ENCODE results near the gene HP1BP3.
"Not testable (repeated sequence)": the region's sequence is repeated elsewhere in the genome, so short reads cannot be mapped to it uniquely, and the experiment has no call there.

HP1BP3 gene

GRCh38 chr1:20721117-20722061 lies 65.7 kb downstream of the HP1BP3 start:
- H4K20me1 ChIP-seq (ENCODE audit: insufficient read depth): no peaks in the 10 kb centered on the region
- H3K4me1 ChIP-seq (ENCODE audit: low read depth, poor library complexity, severe bottlenecking): no peaks in the 10 kb centered on the region
- H3K4me3 ChIP-seq (IDR thresholded peaks at IDR 0.05; ENCODE audit: insufficient read depth, low read depth, low read length): no peak overlapping the region
- H3K4me2 ChIP-seq: no peak overlapping the region
- H3K79me2 ChIP-seq (ENCODE audit: insufficient read depth, low read depth): no peaks in the 10 kb centered on the region
- H3K27ac ChIP-seq: no peak overlapping the region
- H3K9ac ChIP-seq: no peak overlapping the region
- H3K27me3 ChIP-seq (ENCODE audit: insufficient read depth, low read depth): peaks cover 43% of the 10 kb centered on the region
- no peaks in the 10 kb centered on the region for H3K36me3 ChIP-seq (ENCODE audit: insufficient read depth)
- TF ChIP-seq CTCF (conservative IDR thresholded peaks at IDR 0.05; ENCODE audit: low read depth, low read length): no peak
- H2AFZ ChIP-seq (ENCODE audit: low read depth): no peak overlapping the region

- H3K27me3 ChIP-seq (ENCODE audit: insufficient read depth, low read depth): peaks cover 42% of the 10 kb centered on the region
- H3K4me2 ChIP-seq: no peak overlapping the region
- H3K27ac ChIP-seq: no peak overlapping the region
- H3K79me2 ChIP-seq (ENCODE audit: insufficient read depth, low read depth): no peaks in the 10 kb centered on the region
- H3K4me1 ChIP-seq (ENCODE audit: low read depth, poor library complexity, severe bottlenecking): no peaks in the 10 kb centered on the region
- no peaks in the 10 kb centered on the region for H3K36me3 ChIP-seq (ENCODE audit: insufficient read depth)
- no peaks in the 10 kb centered on the region for H4K20me1 ChIP-seq (ENCODE audit: insufficient read depth)
- no peak overlapping the region for H2AFZ ChIP-seq (ENCODE audit: low read depth)
- no peak overlapping the region for H3K4me3 ChIP-seq (IDR thresholded peaks at IDR 0.05; ENCODE audit: insufficient read depth, low read depth, low read length)
- H3K9ac ChIP-seq: no peak overlapping the region
- no peak for TF ChIP-seq CTCF (conservative IDR thresholded peaks at IDR 0.05; ENCODE audit: low read depth, low read length)
Observed at GRCh38 chr1:20720631-20721091, 66.4 kb downstream of the HP1BP3 start.

- no peak overlapping the region for H2AFZ ChIP-seq (ENCODE audit: low read depth)
- H3K4me1 ChIP-seq (ENCODE audit: low read depth, poor library complexity, severe bottlenecking): no peaks in the 10 kb centered on the region
- no peak overlapping the region for H3K4me2 ChIP-seq
- no peak overlapping the region for H3K9ac ChIP-seq
- H3K27me3 ChIP-seq (ENCODE audit: insufficient read depth, low read depth): peaks cover 38% of the 10 kb centered on the region
- H4K20me1 ChIP-seq (ENCODE audit: insufficient read depth): no peaks in the 10 kb centered on the region
- no peaks in the 10 kb centered on the region for H3K36me3 ChIP-seq (ENCODE audit: insufficient read depth)
- no peak for TF ChIP-seq CTCF (conservative IDR thresholded peaks at IDR 0.05; ENCODE audit: low read depth, low read length)
- no peak overlapping the region for H3K4me3 ChIP-seq (IDR thresholded peaks at IDR 0.05; ENCODE audit: insufficient read depth, low read depth, low read length)
- H3K27ac ChIP-seq: no peak overlapping the region
- H3K79me2 ChIP-seq (ENCODE audit: insufficient read depth, low read depth): no peaks in the 10 kb centered on the region
Observed at GRCh38 chr1:20719871-20720620, 67.1 kb downstream of the HP1BP3 start.

- H3K27ac ChIP-seq: no peak overlapping the region
- no peak overlapping the region for H2AFZ ChIP-seq (ENCODE audit: low read depth)
- H3K4me1 ChIP-seq (ENCODE audit: low read depth, poor library complexity, severe bottlenecking): no peaks in the 10 kb centered on the region
- H3K36me3 ChIP-seq (ENCODE audit: insufficient read depth): no peaks in the 10 kb centered on the region
- no peak overlapping the region for H3K4me2 ChIP-seq
- H4K20me1 ChIP-seq (ENCODE audit: insufficient read depth): no peaks in the 10 kb centered on the region
- no peak overlapping the region for H3K9ac ChIP-seq
- no peaks in the 10 kb centered on the region for H3K79me2 ChIP-seq (ENCODE audit: insufficient read depth, low read depth)
- peaks cover 34% of the 10 kb centered on the region for H3K27me3 ChIP-seq (ENCODE audit: insufficient read depth, low read depth)
- H3K4me3 ChIP-seq (IDR thresholded peaks at IDR 0.05; ENCODE audit: insufficient read depth, low read depth, low read length): no peak overlapping the region
- no peak for TF ChIP-seq CTCF (conservative IDR thresholded peaks at IDR 0.05; ENCODE audit: low read depth, low read length)
Observed at GRCh38 chr1:20719261-20719660, 67.8 kb downstream of the HP1BP3 start.

- H3K9ac ChIP-seq; H3K4me1 ChIP-seq (ENCODE audit: low read depth, poor library complexity, severe bottlenecking); H3K36me3 ChIP-seq (ENCODE audit: insufficient read depth); H3K4me3 ChIP-seq (IDR thresholded peaks at IDR 0.05; ENCODE audit: insufficient read depth, low read depth, low read length); H3K79me2 ChIP-seq (ENCODE audit: insufficient read depth, low read depth); H3K27ac ChIP-seq; H4K20me1 ChIP-seq (ENCODE audit: insufficient read depth): not testable (repeated sequence)
- peak overlapping the region; percentile 53; the same call in 1 of the 2 replicates for H3K4me2 ChIP-seq
- H2AFZ ChIP-seq (ENCODE audit: low read depth): peak overlapping the region; percentile 26; the same call in 1 of the 2 replicates
- H3K27me3 ChIP-seq (ENCODE audit: insufficient read depth, low read depth): peaks cover 34% of the 10 kb centered on the region
Observed at GRCh38 chr1:20718343-20718882, 68.7 kb downstream of the HP1BP3 start.

All from KMS-11 (cell line).